ENCODE results near the gene ELMO3. TPM values are rescaled to one million over a fixed set of nuclear protein-coding genes. Genes with fewer than 3 reads are reported as not detected.

Gene ELMO3
- total RNA-seq, 1 donor: 0.36 TPM

DNA sequence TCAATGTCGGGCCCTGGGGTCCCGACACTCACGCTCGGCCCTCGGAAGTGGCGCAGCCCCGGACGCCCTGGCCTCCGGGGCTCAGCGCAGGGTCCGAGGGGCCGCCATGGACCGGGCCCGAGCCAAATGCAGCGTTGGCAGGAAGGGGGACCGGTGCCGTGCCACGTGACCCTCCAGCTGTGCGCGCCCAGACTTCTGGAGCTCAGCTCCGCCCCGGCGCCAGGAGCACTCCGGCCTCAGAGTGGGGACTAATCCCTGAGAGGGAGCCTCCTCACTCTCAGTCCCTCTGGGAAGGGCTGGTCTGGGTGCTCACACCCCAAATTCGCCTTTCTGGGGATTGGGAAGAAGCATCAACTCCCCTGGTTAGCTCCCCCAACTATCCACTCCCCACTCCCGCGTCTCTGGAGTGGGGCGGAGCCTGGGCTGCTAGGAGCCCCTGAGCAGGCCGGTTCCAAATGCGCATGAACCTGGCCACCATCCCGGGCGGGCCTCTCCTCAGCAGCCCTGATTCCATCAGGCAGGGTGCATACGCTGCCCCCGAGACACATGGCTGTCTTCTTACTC lies 48.0 kb upstream of the ELMO3 start, which contains the start of gene B3GNT9:
TSS of gene B3GNT9 (minus strand) at position 166 of the 564 bp plus-strand sequence. CDS start 513 bp downstream, outside the sequence.
- peak within 1 kb of the TSS; percentile 80 for H2AFZ ChIP-seq (ENCODE audit: low read length)
- H3K36me3 ChIP-seq (ENCODE audit: insufficient read depth, low read length): peaks cover 39% of the 10 kb centered on the region
- H3K4me1 ChIP-seq (ENCODE audit: insufficient read depth, low read length): peaks cover 5% of the 10 kb centered on the region
- no peaks in the 10 kb centered on the region for H3K27me3 ChIP-seq (ENCODE audit: insufficient read depth, low read length)
- TF ChIP-seq, protein P1, sequence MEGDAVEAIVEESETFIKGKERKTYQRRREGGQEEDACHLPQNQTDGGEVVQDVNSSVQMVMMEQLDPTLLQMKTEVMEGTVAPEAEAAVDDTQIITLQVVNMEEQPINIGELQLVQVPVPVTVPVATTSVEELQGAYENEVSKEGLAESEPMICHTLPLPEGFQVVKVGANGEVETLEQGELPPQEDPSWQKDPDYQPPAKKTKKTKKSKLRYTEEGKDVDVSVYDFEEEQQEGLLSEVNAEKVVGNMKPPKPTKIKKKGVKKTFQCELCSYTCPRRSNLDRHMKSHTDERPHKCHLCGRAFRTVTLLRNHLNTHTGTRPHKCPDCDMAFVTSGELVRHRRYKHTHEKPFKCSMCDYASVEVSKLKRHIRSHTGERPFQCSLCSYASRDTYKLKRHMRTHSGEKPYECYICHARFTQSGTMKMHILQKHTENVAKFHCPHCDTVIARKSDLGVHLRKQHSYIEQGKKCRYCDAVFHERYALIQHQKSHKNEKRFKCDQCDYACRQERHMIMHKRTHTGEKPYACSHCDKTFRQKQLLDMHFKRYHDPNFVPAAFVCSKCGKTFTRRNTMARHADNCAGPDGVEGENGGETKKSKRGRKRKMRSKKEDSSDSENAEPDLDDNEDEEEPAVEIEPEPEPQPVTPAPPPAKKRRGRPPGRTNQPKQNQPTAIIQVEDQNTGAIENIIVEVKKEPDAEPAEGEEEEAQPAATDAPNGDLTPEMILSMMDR (IDR thresholded peaks at IDR 0.05; ENCODE audit: extremely low read depth, low read depth, low read length): no peak
- peak within 1 kb of the TSS; percentile 78 for H3K27ac ChIP-seq (ENCODE audit: low read depth, low read length)
- peak within 1 kb of the TSS; percentile 74 for H3K4me2 ChIP-seq (ENCODE audit: insufficient read depth, low read length)
- H3K9me3 ChIP-seq (ENCODE audit: low read depth, low read length): no peaks in the 10 kb centered on the region
- H3K4me3 ChIP-seq (ENCODE audit: insufficient read depth, low read length): peak within 1 kb of the TSS; percentile 89
- DNase-seq (ENCODE audit: insufficient read length, low spot score, missing footprints): peak; percentile 100
- peaks cover 9% of the 10 kb centered on the region for H3K79me2 ChIP-seq (ENCODE audit: insufficient read depth, low read length)
- H4K20me1 ChIP-seq (ENCODE audit: insufficient read depth, low read length): peaks cover 24% of the 10 kb centered on the region

DNA sequence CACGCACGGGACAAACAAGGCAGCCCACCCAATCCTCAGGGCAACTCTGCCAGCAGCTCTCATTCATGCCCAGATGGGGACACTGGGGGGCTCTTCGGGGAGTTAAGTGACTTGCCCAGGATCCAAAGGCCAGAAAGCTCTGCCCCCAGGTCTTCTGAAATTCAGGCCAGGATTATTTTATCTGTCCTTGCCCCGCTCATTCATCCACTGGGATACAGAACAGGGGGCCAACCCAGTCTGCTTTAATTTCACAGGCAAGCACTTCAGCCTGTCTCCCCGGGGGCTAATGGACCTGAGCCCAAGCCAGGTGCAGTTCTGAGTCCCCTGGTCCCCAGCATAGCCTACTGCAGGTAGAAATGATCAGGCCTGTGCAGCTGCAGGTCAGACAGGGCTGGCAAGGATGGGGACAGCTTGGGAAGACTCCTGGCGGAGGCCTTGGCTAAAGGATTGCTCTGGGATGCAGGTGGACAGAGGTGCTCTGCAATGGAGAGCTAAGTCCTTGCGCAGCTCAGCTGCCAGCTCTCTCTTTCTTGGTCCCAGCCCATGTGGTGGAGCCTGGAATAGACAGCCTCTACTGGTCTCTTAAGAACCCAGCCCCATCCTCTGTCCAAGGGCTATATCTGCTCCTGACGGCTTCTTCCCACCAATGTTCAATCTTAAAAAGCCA lies 47.4 kb upstream of the ELMO3 start:
- peak overlapping the region; percentile 74 for H3K4me2 ChIP-seq (ENCODE audit: insufficient read depth, low read length)
- peak overlapping the region; percentile 89 for H3K4me3 ChIP-seq (ENCODE audit: insufficient read depth, low read length)
- H3K36me3 ChIP-seq (ENCODE audit: insufficient read depth, low read length): peaks cover 35% of the 10 kb centered on the region
- no peaks in the 10 kb centered on the region for H3K9me3 ChIP-seq (ENCODE audit: low read depth, low read length)
- TF ChIP-seq, protein P1 (IDR thresholded peaks at IDR 0.05; ENCODE audit: extremely low read depth, low read depth, low read length): no peak
- H3K4me1 ChIP-seq (ENCODE audit: insufficient read depth, low read length): peaks cover 5% of the 10 kb centered on the region
- no peaks in the 10 kb centered on the region for H3K27me3 ChIP-seq (ENCODE audit: insufficient read depth, low read length)
- H3K79me2 ChIP-seq (ENCODE audit: insufficient read depth, low read length): peaks cover 9% of the 10 kb centered on the region
- DNase-seq (ENCODE audit: insufficient read length, low spot score, missing footprints): peak; percentile 92
- H3K27ac ChIP-seq (ENCODE audit: low read depth, low read length): peak overlapping the region; percentile 78
- H4K20me1 ChIP-seq (ENCODE audit: insufficient read depth, low read length): peaks cover 30% of the 10 kb centered on the region
- H2AFZ ChIP-seq (ENCODE audit: low read length): peak overlapping the region; percentile 80

DNA sequence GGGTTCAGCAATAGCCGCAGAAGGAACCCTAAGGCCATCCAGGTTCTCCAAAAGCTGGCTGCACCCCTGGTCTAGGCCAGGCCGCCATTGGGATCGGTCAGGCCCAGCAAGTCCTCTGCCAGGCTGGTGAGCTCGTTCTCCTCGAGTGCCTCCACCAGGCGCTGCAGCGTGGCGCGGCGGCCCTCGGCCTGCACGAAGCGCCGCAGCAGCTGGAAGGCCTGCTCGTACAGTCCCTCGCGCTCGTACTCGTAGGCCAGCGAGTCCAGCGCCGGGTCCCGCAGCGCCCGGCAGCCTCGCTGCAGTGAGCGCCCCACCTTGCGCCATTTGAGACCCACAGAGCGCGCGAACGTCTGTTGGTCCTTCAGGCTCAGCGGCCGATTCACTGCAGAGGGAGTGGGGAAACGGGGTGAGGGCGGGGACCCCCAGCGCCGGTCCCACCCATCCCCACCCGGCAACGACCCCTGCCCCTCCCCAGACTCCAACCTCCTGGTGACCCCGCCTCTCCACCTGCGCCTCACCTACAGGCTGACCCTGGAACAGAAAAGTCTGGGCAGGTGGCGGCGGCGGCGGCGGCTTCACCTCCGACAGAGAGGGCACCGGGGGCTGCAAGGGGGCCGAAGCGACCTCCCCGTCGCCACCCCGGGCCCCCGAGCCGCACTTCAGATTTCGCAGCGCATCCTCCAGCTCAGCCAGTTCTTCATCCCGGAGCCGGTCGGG lies 44.2 kb upstream of the ELMO3 start:
- H3K9me3 ChIP-seq (ENCODE audit: low read depth, low read length): no peaks in the 10 kb centered on the region
- H4K20me1 ChIP-seq (ENCODE audit: insufficient read depth, low read length): peaks cover 35% of the 10 kb centered on the region
- peaks cover 9% of the 10 kb centered on the region for H3K79me2 ChIP-seq (ENCODE audit: insufficient read depth, low read length)
- H3K4me2 ChIP-seq (ENCODE audit: insufficient read depth, low read length): peak overlapping the region; percentile 79
- peak; percentile 73 for DNase-seq (ENCODE audit: insufficient read length, low spot score, missing footprints)
- H2AFZ ChIP-seq (ENCODE audit: low read length): no peak overlapping the region
- peak overlapping the region; percentile 47 for H3K4me3 ChIP-seq (ENCODE audit: insufficient read depth, low read length)
- H3K27ac ChIP-seq (ENCODE audit: low read depth, low read length): no peak overlapping the region
- H3K27me3 ChIP-seq (ENCODE audit: insufficient read depth, low read length): no peaks in the 10 kb centered on the region
- peaks cover 5% of the 10 kb centered on the region for H3K4me1 ChIP-seq (ENCODE audit: insufficient read depth, low read length)
- TF ChIP-seq, protein P1 (IDR thresholded peaks at IDR 0.05; ENCODE audit: extremely low read depth, low read depth, low read length): no peak
- H3K36me3 ChIP-seq (ENCODE audit: insufficient read depth, low read length): peaks cover 6% of the 10 kb centered on the region
